Activated naive CD4-positive, alpha-beta T cell treated with anti-CD3 and anti-CD28 coated beads, Interleukin-2, amount 50 U/mL, for 72 hours (primary cell): ENCODE results near the gene NANOS3. TPM values are rescaled to one million over a fixed set of nuclear protein-coding genes. Genes with fewer than 3 reads are reported as not detected.

ENCODE experiments used
- ATAC-seq, 2 donors: fragments of 150-1000 bp; cut with Tn5 transposase; 2 replicates each; pipeline ENCODE4 v1.10.0; 2021; ENCODE audit warnings: mild to moderate bottlenecking in 2 of 2, moderate library complexity in 2 of 2
- DNase-seq, 2 donors: peaks; one replicate each; pipeline ENCODE4 v3.0.0; 2021 to 2022; ENCODE audit warnings: low spot score in 2 of 2
- H3K27ac Mint-ChIP-seq, 2 donors: one replicate each; pipeline ENCODE4 v1.8.0; 2022; ENCODE audit warnings: mild to moderate bottlenecking in 2 of 2, mixed read lengths in 2 of 2
- H3K36me3 Mint-ChIP-seq, 2 donors: one replicate each; pipeline ENCODE4 v1.8.0; 2022; ENCODE audit warnings: mixed read lengths in 2 of 2
- H3K9me3 Mint-ChIP-seq, 2 donors: one replicate each; pipeline ENCODE4 v1.8.0; 2022; ENCODE audit warnings: mixed read lengths in 2 of 2
- total RNA-seq, 2 donors: library from RNA; stranded (reverse); gene quantifications; one replicate each; pipeline ENCODE4 v1.2.3, GENCODE V29; 2022

The NANOS3 gene
- total RNA-seq: under 1 TPM; 0.88 to 0.98 TPM

GRCh38 chr19:13876834-13877233, at the start of gene NANOS3:
NANOS3 (plus strand) TSS chr19:13877134; CDS start chr19:13877249, 115 bp downstream.
- no peaks in the 10 kb centered on the region for H3K36me3 Mint-ChIP-seq
- no peak within 1 kb of the TSS for H3K27ac Mint-ChIP-seq
- DNase-seq: no peak
- no peaks in the 10 kb centered on the region for H3K9me3 Mint-ChIP-seq
- no peak for ATAC-seq

DNA sequence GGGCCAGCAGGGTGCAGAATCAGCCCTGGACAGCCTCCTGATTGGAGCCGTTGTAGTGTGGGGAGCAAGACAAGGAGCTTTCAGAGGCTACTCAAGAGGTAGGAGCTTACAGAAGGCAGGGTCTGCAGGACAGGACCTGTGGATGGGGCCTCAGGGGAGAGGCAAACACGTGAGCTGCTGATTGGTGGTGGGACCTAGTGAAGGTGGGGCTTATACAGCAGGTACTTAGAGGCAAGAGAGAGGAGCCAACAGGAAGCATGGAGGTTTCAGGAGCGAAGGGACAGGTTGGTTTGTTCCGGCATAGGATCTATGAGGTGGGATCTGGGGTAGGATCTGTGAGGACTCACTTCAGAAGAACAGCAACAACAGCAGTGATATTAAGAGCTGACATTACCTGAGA, 49.3 kb upstream of the NANOS3 start:
- H3K9me3 Mint-ChIP-seq: no peaks in the 10 kb centered on the region
- H3K27ac Mint-ChIP-seq: peak overlapping the region in 1 of 2 donors; percentile 51
- DNase-seq: no peak
- no peak for ATAC-seq
- H3K36me3 Mint-ChIP-seq: peaks cover 0 to 5% of the 10 kb centered on the region in 2 donors

DNA sequence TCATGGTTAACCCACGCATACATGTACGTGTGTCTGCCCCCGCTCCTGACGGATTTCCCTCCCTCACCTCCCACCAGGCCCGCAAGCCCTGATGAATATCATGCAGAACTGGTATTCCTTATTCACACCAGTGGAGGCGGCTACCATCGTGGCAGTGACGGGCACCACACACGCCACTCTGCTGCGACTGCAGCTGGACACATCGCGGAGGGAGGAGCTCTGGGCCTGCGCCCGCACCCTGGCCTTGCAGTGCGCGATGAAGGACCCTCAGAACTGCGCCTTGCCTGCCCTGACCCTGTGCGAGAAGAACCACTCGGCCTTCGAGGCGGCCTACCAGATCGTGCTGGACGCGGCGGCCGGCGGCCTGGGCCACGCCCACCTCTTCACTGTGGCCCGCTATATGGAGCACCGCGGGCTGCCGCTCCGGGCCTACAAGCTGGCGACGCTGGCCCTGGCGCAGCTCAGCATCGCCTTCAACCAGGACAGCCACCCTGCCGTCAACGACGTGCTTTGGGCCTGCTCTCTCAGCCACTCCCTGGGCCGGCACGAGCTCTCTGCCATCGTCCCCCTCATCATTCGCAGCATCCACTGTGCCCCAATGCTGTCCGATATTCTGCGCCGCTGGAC, 46.7 kb upstream of the NANOS3 start:
- no peak for DNase-seq
- no peak for ATAC-seq
- Mint-ChIP-seq H3K36me3 (peaks cover 0 to 5% of the 10 kb centered on the region in 2 donors), H3K27ac (peak overlapping the region; percentile 50 to 98), H3K9me3 (no peaks in the 10 kb centered on the region)

GRCh38 chr19:13830741-13831536, 46.0 kb upstream of the NANOS3 start:
- ATAC-seq (no peak), DNase-seq (no peak)
- Mint-ChIP-seq H3K36me3 (peaks cover 0 to 3% of the 10 kb centered on the region in 2 donors), H3K27ac (peak overlapping the region; percentile 50 to 98), H3K9me3 (no peaks in the 10 kb centered on the region)

- ATAC-seq (no peak), DNase-seq (no peak)
- H3K9me3 Mint-ChIP-seq: no peaks in the 10 kb centered on the region
- peak overlapping the region; percentile 73 to 98 for H3K27ac Mint-ChIP-seq
- peaks cover 0 to under 1% of the 10 kb centered on the region in 2 donors for H3K36me3 Mint-ChIP-seq
Measured at GRCh38 chr19:13831537-13832467, 45.1 kb upstream of the NANOS3 start.

- no peaks in the 10 kb centered on the region for H3K9me3 Mint-ChIP-seq
- DNase-seq (peak; percentile 94 to 96), ATAC-seq (peak; percentile 85 to 91)
- H3K27ac Mint-ChIP-seq: peak overlapping the region; percentile 96 to 98
- H3K36me3 Mint-ChIP-seq: peaks cover 2 to 11% of the 10 kb centered on the region in 2 donors
Measured at GRCh38 chr19:13833330-13834243, 43.3 kb upstream of the NANOS3 start.

- peak overlapping the region; percentile 96 to 98 for H3K27ac Mint-ChIP-seq
- DNase-seq (no peak), ATAC-seq (no peak)
- peaks cover 5 to 16% of the 10 kb centered on the region in 2 donors for H3K36me3 Mint-ChIP-seq
- no peaks in the 10 kb centered on the region for H3K9me3 Mint-ChIP-seq
Measured at GRCh38 chr19:13834244-13835069, 42.5 kb upstream of the NANOS3 start.

DNA sequence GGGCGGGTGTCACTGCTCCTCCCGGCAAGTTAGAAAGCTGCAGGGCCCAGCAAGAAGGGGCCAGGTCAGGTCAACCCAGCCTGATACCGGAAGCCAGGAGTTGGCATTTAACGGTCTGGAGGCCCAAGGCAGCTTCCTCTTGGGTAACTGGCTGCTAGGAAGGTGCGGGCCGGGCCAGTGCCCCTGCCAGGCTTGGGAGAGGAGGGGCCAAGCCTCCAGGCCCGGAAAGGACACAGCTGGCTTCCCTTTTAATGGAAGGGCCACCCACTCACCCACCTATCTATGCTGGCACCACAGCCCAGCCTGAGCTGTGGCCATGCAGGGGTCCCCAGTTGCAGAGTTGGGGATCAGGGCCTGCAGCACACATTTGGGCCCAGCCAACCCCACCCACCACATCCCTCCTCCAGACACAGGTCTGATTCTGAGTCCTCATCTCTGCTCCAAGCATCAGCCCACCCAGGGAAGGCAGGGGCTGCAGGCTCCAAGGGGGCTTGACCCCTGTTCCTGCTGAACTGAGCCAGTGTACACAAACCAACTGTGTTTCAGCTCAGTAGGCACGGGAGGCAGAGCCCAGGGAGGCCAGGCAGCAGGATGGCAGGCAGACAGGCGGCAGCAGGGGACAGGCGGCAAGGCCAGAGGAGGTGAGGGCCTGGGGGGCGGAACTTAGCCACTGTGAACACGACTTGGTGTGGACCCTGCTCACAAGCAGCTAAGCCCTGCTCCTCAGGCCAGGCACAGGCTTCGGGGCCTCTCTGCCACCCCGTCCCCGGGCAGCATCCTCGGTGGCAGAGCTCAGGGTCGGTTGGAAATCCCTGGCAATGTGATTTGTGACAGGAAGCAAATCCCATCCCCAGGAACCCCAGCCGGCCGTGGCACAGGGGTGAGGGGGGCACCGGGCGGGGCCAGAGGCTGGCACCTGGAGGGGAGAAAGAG, 40.9 kb upstream of the NANOS3 start:
- ATAC-seq (no peak), DNase-seq (no peak)
- no peaks in the 10 kb centered on the region for H3K9me3 Mint-ChIP-seq
- H3K27ac Mint-ChIP-seq: peak overlapping the region; percentile 95 to 98
- H3K36me3 Mint-ChIP-seq: peaks cover 17 to 25% of the 10 kb centered on the region in 2 donors

- Mint-ChIP-seq H3K27ac (peak overlapping the region; percentile 94 to 98), H3K9me3 (no peaks in the 10 kb centered on the region)
- no peak for DNase-seq
Measured at GRCh38 chr19:13838435-13839129, 38.4 kb upstream of the NANOS3 start.

GRCh38 chr19:13839130-13839937, 37.6 kb upstream of the NANOS3 start:
- H3K36me3 Mint-ChIP-seq: peaks cover 27 to 28% of the 10 kb centered on the region in 2 donors
- peak; percentile 63 to 73 for ATAC-seq
- no peaks in the 10 kb centered on the region for H3K9me3 Mint-ChIP-seq
- peak; percentile 81 to 91 for DNase-seq
- H3K27ac Mint-ChIP-seq: peak overlapping the region; percentile 94 to 98

More at GRCh38 chr19:13838435-13839129, 38.4 kb upstream of the NANOS3 start:
- no peak for ATAC-seq
- H3K36me3 Mint-ChIP-seq: peaks cover 27 to 28% of the 10 kb centered on the region in 2 donors

GRCh38 chr19:13839938-13840304, 37.0 kb upstream of the NANOS3 start:
- peak overlapping the region; percentile 98 for H3K27ac Mint-ChIP-seq
- no peaks in the 10 kb centered on the region for H3K9me3 Mint-ChIP-seq
- peaks cover 27 to 28% of the 10 kb centered on the region in 2 donors for H3K36me3 Mint-ChIP-seq
- DNase-seq (no peak), ATAC-seq (peak in 1 of 2 donors; percentile 41)

GRCh38 chr19:13840305-13841085, 36.4 kb upstream of the NANOS3 start:
- Mint-ChIP-seq H3K27ac (peak overlapping the region; percentile 98), H3K36me3 (peaks cover 27 to 28% of the 10 kb centered on the region in 2 donors), H3K9me3 (no peaks in the 10 kb centered on the region)
- peak; percentile 1 to 10 for ATAC-seq
- DNase-seq: peak in 1 of 2 donors; percentile 79
